Activated naive CD8-positive, alpha-beta T cell treated with anti-CD3 and anti-CD28 coated beads, Interleukin-2, amount 50 U/mL, for 24 hours (primary cell): ENCODE measurements around the gene FTO.

Experiments used
- ATAC-seq: fragments of 150-1000 bp; cut with Tn5 transposase; one replicate; pipeline ENCODE4 v1.10.0; 2021
- DNase-seq: peaks from one replicate; pipeline ENCODE4 v3.0.0; 2021
- H3K27ac Mint-ChIP-seq: one replicate; pipeline ENCODE4 v1.8.0; 2021; ENCODE audit warnings: mild to moderate bottlenecking, mixed read lengths
- H3K27me3 Mint-ChIP-seq: one replicate; pipeline ENCODE4 v1.8.0; 2021; ENCODE audit warnings: mixed read lengths
- H3K36me3 Mint-ChIP-seq: one replicate; pipeline ENCODE4 v1.8.0; 2021; ENCODE audit warnings: low read depth, mixed read lengths
- H3K4me1 Mint-ChIP-seq: one replicate; pipeline ENCODE4 v1.8.0; 2021; ENCODE audit warnings: mixed read lengths
- H3K4me3 Mint-ChIP-seq: one replicate; pipeline ENCODE4 v1.8.0; 2021; ENCODE audit warnings: mild to moderate bottlenecking, moderate library complexity, mixed read lengths
- H3K9me3 Mint-ChIP-seq: one replicate; pipeline ENCODE4 v1.8.0; 2021; ENCODE audit warnings: mixed read lengths

Gene FTO

DNA sequence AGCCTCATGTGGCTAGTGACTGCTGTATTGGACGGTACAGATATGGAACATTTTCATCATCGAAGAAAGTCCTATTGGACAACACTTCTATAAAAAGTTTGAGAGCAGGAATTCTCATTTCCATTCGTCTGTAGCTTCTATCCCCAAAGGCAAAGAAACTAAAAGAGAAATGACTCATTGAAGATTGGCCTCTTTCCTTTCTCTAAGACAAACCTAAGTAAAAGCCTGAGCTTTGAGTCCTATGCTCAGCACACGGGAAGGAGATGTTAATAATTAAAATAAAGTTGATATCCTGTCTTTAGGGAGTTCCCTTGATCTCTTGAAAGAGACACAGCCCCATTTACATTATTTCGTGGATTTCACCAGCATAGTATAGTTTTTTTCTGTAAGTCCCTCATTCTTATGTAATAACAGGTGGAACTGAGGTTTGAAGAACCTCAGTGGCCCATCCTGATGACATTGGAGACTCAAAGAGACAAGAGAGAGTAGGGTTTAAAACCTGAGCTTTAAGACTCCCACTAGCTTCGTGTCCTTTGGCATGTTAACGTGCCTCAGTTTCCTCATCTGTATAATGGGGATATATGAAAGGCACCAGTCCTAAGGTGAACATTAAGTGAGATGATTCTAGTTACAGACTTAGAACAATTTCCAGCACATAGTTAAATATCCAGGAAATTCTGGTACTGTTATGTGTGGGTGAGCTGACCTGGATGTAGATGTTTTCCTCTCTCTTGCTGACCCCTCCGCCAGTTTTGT, 408.7 kb downstream of the FTO start:
- peaks cover 27% of the 10 kb centered on the region for H3K36me3 Mint-ChIP-seq
- ATAC-seq (no peak), DNase-seq (no peak)
- no peak overlapping the region for H3K27ac Mint-ChIP-seq
- no peaks in the 10 kb centered on the region for H3K4me1 Mint-ChIP-seq
- no peaks in the 10 kb centered on the region for H3K27me3 Mint-ChIP-seq
- no peaks in the 10 kb centered on the region for H3K9me3 Mint-ChIP-seq
- no peak overlapping the region for H3K4me3 Mint-ChIP-seq

DNA sequence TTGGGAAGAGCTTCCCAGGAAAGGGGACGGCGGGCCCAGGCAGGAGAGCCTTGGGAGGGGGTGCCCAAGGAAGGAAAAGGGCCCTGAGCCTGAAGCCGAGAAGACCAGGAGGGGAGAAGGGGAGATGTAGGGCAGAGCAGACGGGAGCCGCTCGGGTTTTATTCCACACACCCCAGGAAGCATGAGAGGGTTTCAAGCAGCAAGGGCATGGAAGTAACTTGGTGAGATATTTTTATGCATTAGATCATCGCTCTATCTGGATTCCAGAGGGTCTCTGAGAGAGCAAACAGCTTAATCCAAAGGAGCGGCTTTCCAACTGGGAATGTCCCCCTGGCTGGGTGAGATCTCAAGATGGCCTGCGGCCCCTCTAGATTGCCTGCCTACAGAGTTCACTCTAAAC, 411.6 kb downstream of the FTO start:
- ATAC-seq, result no peak
- peaks cover 33% of the 10 kb centered on the region for H3K36me3 Mint-ChIP-seq
- no peaks in the 10 kb centered on the region for H3K9me3 Mint-ChIP-seq
- no peak overlapping the region for H3K4me3 Mint-ChIP-seq
- H3K27me3 Mint-ChIP-seq, result no peaks in the 10 kb centered on the region
- H3K27ac Mint-ChIP-seq, result no peak overlapping the region
- H3K4me1 Mint-ChIP-seq, result no peaks in the 10 kb centered on the region
- DNase-seq, result no peak

DNA sequence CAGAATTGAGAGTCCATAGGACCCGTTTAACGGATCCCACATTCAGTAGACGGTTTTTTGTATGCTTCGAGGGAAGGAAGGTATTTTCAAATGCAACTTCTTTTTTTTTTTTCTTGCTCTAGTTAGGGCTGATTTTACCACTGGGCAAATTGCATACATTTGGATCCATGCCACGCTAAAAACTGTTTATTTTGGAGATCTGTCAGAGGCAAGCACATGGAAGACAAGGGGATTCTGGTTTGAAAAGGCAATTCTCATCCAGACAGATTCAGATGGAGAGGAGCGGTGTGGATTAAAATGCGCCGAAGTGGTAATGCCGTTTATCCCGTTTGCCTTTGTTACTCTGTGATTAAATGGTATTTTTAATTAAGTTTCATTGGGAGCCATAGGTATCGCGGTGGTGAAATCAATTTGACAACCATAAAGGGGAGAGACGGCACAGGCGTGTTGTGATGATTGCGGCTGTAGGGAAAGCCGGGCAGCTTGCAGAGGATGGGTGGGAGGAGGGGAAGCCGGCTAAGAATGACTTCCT, 412.2 kb downstream of the FTO start:
- Mint-ChIP-seq H3K4me1 (no peaks in the 10 kb centered on the region), H3K27me3 (no peaks in the 10 kb centered on the region), H3K36me3 (peaks cover 33% of the 10 kb centered on the region), H3K9me3 (no peaks in the 10 kb centered on the region), H3K4me3 (no peak overlapping the region), H3K27ac (no peak overlapping the region)
- no peak for DNase-seq
- ATAC-seq, result no peak

DNA sequence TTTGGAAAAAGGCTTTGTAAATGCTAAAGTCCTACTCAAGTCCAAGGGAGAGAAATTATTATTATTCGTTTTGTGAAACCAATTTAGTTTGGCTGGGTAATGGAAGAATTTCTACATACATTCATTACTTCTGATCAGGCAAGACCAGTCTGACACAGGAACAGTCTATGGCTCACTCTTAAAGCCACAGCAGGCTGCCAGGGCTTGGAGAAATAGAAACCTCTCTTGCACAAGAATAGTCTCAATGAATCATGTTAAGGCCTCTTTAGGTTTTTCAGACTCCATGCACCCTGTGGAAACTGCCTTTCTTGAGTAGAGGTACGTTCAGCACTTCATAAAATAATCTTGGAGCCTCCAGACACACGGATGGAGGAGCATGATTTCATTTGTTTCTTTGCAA, 414.9 kb downstream of the FTO start:
- Mint-ChIP-seq H3K27ac (no peak overlapping the region), H3K27me3 (no peaks in the 10 kb centered on the region), H3K4me1 (no peaks in the 10 kb centered on the region), H3K36me3 (peaks cover 15% of the 10 kb centered on the region), H3K9me3 (no peaks in the 10 kb centered on the region), H3K4me3 (no peak overlapping the region)
- ATAC-seq (no peak), DNase-seq (no peak)

DNA sequence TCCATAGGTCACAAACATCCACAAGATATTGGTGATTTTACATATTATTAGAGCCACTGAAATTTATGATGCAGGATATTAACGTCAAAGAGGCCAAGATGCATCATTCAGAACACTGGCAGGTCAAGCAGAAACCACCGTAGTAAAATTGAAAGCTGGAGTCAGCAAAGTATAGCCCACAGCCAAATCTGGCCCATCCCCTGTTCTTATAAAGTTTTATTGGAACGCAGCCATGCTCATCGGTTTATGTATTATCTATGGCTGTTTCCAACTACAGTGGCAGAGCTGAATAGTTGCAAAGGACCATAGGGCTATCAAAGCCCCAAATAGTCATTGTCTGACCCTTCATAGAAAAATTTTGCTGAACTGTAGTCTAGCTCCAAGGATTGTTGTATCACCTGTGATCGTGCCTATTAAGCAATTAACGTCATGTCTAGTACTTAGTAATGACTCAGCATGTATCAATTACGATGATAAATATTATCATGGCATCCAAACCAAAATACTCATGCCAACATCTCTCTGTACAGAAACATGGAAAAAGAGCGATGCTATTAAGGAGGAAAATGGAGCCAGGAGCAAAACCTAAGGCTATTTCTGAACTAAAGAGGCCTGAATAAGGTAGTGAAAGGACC, 417.0 kb downstream of the FTO start:
- no peak overlapping the region for H3K4me3 Mint-ChIP-seq
- no peaks in the 10 kb centered on the region for H3K4me1 Mint-ChIP-seq
- ATAC-seq (no peak), DNase-seq (no peak)
- H3K9me3 Mint-ChIP-seq, result no peaks in the 10 kb centered on the region
- H3K27ac Mint-ChIP-seq, result no peak overlapping the region
- no peaks in the 10 kb centered on the region for H3K27me3 Mint-ChIP-seq
- peaks cover 7% of the 10 kb centered on the region for H3K36me3 Mint-ChIP-seq

DNA sequence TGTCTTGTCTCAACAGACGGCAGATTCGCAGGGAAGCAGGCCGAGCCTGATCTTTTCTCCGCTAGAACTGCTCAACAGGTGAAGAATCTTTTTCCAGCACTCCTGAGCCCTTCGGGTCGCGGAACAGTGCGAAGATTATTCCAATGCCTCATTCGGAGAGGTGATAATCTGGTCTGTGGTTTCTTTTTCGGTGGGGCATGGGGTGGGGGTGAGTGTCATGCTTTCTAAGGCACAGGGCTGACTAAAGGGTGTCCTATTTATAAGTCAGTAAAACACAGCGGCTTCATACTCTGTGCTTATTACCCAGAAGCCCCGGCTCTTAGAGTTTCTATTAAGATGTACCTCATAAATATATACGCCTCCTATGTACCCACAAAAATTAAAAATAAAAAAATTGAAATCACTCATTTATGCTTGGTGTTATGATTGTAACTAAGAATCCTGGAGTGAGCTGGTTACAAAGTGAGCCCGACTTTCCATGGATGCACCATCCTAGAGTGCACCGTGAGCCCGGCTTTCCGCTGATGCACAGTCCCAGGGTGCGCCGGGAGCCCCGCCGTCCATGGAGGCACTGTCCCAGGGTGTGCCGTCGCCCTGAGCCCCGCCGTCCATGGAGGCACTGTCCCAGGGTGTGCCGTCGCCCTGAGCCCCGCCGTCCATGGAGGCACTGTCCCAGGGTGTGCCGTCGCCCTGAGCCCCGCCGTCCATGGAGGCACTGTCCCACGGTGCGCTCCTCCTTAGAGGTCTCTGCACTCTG, 417.8 kb downstream of the FTO start:
- DNase-seq (no peak), ATAC-seq (no peak)
- Mint-ChIP-seq H3K27me3 (no peaks in the 10 kb centered on the region), H3K36me3 (peaks cover 7% of the 10 kb centered on the region), H3K9me3 (no peaks in the 10 kb centered on the region), H3K4me1 (no peaks in the 10 kb centered on the region), H3K27ac (no peak overlapping the region), H3K4me3 (no peak overlapping the region)

DNA sequence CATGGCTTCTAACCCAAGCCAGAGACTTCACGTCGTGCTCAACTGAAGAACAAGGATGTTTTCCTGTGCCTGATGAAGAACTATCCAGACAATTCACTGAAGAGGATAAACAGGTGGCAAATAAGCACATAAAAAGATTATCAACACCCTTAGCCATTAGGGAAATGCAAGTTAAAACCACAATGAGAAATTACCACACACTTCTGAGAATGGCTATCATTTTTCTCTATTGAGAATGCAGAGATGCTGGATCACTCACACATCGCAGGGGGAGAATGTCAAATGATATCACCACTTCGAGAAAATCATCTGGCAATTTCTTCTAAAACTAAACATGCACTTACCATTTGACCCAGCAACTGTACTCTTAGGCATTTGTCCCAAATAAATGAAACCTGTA, 419.8 kb downstream of the FTO start:
- Mint-ChIP-seq H3K36me3 (peaks cover under 1% of the 10 kb centered on the region), H3K27ac (no peak overlapping the region), H3K4me1 (peaks cover 3% of the 10 kb centered on the region), H3K27me3 (no peaks in the 10 kb centered on the region), H3K4me3 (no peak overlapping the region), H3K9me3 (no peaks in the 10 kb centered on the region)
- no peak for ATAC-seq
- DNase-seq, result no peak

DNA sequence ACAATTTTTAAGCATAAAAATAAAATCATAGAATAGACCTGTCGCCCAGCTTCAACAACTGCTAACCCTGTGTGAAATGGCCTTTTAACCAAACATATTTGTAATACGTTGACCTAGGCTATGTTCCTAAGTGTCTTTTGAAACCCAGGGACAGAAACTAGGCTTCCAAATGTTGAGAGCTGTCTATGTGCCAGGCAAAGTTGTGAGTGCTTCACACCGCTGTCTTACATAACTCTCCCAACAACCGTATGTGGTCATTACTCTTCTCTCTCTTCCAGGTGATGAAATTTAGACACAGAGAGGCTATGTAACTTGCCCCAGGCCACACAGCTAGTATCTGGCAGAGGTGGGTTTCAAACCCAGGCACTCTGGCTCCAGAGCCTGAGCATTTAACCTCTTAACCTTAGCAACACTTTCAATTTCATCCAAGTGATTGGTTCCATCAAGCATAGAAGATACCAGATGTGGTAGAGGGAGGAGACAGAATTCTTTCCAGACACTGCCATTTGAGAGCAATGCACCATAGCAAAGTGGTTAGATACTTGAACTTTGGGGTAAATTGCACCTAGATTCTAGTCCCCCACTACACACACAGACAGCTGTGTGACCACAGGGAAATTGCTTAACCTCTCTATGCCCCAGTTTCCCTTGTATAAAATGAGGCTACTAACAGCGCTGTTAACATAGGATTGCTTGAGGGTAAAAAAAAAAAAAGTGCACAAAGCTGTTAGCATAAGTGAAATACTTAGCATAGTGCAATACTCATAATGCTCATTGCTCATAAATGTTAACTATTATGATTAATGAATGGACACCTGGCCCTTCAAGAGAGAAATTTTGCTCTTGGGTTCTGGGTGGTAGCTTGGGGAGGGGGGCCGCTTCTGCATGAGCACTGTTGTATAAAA, 422.0 kb downstream of the FTO start:
- Mint-ChIP-seq H3K36me3 (no peaks in the 10 kb centered on the region), H3K27me3 (no peaks in the 10 kb centered on the region), H3K9me3 (no peaks in the 10 kb centered on the region), H3K4me1 (peaks cover 3% of the 10 kb centered on the region), H3K4me3 (no peak overlapping the region), H3K27ac (no peak overlapping the region)
- DNase-seq (no peak), ATAC-seq (no peak)

DNA sequence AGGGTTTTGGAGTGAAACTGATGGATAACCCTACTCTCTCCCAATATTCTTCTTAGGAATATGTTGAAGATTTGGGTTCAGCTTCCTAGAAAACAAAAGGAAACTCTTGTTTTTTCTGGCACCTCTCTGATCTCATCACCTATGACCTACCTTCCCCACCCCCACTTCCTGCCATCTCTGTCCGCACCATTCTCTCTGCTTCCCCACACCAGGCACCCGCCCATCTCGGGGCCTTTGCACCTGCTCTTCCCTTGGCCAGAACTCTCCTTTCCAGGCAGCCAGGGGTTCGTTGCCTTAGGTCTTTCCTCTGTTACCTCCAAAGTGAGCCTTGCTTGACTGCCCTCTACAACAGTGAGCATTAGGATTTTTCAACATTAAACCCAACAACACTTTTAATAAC, 423.0 kb downstream of the FTO start:
- H3K4me3 Mint-ChIP-seq, result no peak overlapping the region
- H3K27ac Mint-ChIP-seq, result no peak overlapping the region
- H3K9me3 Mint-ChIP-seq, result no peaks in the 10 kb centered on the region
- H3K4me1 Mint-ChIP-seq, result peaks cover 3% of the 10 kb centered on the region
- no peaks in the 10 kb centered on the region for H3K27me3 Mint-ChIP-seq
- DNase-seq (no peak), ATAC-seq (no peak)
- H3K36me3 Mint-ChIP-seq, result no peaks in the 10 kb centered on the region

DNA sequence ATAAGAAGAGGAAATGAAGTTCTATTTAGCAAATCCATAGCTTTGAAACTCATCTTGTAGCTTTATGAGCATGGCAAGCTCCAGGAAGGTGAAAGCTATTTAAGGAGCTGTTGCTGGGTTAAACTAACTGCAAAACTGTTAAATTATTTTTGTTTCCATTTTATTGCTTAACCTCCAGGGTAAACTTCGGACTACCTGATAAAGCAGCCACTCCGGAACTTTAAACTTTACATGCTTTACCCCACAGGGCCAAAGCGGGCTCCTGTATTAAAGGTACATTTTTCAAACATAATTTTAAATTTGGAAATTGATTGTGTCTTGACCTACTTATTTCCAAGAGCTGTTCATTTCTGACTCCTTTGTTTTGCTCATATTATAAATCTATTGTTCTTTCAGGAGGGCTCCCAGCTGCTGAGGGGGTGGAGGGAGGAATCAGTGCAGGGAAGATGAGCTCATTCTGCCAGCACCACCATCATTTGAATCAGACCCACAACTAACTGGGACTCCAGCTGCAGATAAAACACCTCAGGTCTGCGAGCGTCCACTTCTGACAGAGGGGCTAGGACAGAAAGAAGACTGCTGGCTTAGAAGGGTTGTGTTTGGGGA, 424.8 kb downstream of the FTO start:
- DNase-seq (no peak), ATAC-seq (no peak)
- Mint-ChIP-seq H3K36me3 (no peaks in the 10 kb centered on the region), H3K4me1 (peaks cover 3% of the 10 kb centered on the region), H3K27ac (no peak overlapping the region), H3K4me3 (no peak overlapping the region), H3K27me3 (peaks cover 1% of the 10 kb centered on the region), H3K9me3 (no peaks in the 10 kb centered on the region)

DNA sequence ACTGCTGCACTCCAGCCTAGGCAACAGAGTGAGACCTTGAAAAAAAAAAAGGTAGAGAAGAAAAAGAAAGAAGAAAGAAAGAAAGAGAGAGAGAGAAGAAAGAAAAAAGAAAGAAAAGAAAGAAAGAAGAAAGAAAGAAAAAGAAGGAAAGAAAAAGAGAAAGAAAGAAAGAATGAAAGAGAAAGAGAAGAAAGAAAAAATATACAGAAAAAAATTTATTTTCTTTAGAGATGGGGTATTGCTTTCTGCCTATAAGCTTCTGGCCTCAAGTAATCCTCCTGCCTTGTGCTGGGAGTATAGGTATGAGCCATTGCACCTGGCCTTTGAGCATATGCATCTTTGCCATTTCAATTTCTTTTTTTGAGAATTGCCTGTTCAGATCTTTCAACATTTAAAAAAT, 425.9 kb downstream of the FTO start:
- Mint-ChIP-seq H3K36me3 (no peaks in the 10 kb centered on the region), H3K4me3 (no peak overlapping the region), H3K4me1 (peaks cover 3% of the 10 kb centered on the region), H3K27me3 (peaks cover 1% of the 10 kb centered on the region), H3K27ac (no peak overlapping the region), H3K9me3 (no peaks in the 10 kb centered on the region)
- DNase-seq, result no peak
- ATAC-seq, result no peak

DNA sequence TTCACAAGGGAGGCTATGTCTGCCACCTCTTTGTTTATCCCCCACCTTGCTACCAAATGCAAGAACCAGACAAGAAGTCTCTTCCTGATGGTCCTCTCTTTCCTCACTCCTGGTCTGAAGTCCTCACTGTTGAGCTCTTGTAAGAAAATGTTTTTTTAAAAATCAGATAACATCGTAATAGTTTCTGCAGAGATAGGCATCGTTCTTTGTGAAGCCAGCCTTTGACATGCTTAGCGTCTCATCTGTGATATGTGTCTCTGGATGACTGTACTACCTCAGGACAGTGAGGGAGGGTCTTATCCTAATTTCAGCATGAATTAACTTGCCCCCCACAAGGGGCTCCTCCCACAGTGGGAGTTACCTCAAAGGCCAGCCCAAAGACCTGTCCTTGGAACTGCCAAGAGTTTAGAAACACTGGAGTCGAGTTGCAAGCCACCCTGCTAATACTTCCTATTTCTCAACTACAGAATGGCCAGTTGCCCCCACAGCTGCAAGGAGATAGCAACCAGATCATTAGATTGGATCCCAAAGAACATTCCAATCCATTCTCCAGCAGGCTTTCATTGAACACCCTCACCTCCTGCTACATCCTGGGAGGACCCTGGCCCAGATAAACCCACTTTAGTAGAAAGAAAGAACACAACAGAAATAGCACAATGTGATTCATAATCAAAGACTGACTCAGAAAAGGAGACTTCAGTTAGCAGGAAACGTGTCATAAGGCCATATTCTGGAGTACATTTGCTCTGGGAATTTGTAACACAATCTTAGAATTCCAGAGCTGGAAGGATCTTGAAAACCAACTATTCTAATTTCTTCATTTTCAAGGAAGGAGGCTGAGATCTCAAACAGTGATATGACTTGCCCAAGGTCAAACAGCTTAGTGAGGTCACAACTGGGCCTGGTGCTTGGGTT, 431.7 kb downstream of the FTO start:
- H3K4me3 Mint-ChIP-seq, result no peak overlapping the region
- peaks cover 1% of the 10 kb centered on the region for H3K27me3 Mint-ChIP-seq
- ATAC-seq (no peak), DNase-seq (no peak)
- no peaks in the 10 kb centered on the region for H3K36me3 Mint-ChIP-seq
- H3K4me1 Mint-ChIP-seq, result no peaks in the 10 kb centered on the region
- no peaks in the 10 kb centered on the region for H3K9me3 Mint-ChIP-seq
- H3K27ac Mint-ChIP-seq, result no peak overlapping the region

DNA sequence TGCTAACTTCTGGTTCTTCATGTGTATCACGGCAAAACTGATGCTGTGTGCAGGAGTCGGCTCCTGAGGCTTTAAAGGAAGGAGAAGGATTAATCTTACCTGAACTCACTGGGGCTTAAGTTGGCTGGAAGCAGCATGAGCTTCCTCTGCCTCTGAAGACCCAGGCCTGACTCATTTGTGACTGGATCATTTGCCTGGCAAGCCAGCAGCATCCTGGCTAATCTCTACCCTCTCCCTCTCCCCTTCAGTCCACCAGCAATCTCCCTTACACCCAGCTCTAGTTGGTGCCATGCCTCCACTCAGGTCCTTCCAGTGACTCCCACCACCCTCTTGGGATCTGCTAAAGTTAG, 432.3 kb downstream of the FTO start:
- Mint-ChIP-seq H3K27ac (no peak overlapping the region), H3K4me3 (no peak overlapping the region), H3K9me3 (no peaks in the 10 kb centered on the region), H3K27me3 (peaks cover 1% of the 10 kb centered on the region), H3K36me3 (no peaks in the 10 kb centered on the region), H3K4me1 (no peaks in the 10 kb centered on the region)
- no peak for ATAC-seq
- DNase-seq, result no peak
